HG03571 (cell line): ENCODE data around the gene ZDHHC12.
A peak's percentile ranks its signal among the peaks of the same experiment; 100 is the strongest.

Experiments used
- ATAC-seq: cut with Tn5 transposase; IDR thresholded peaks from one replicate; pipeline ENCODE4 v1.9.1; 2021; ENCODE audit not compliant: unreplicated experiment

ZDHHC12 gene

GRCh38 chr9:128723866-128724743 lies at the start of gene ZDHHC12:
Gene ZDHHC12, minus strand, starts transcription at chr9:128724127. Its CDS starts 34 bp downstream, at chr9:128724093.
- peak; percentile 91 for ATAC-seq

GRCh38 chr9:128773049-128773448 lies 49.1 kb upstream of the ZDHHC12 start:
- no peak for ATAC-seq

- ATAC-seq, result peak; percentile 73
Measured at GRCh38 chr9:128771745-128772519, 48.0 kb upstream of the ZDHHC12 start, which contains the start of gene ZER1. Gene ZER1, minus strand, starts transcription at chr9:128771927. Its CDS starts 16,362 bp downstream, at chr9:128755565.

DNA sequence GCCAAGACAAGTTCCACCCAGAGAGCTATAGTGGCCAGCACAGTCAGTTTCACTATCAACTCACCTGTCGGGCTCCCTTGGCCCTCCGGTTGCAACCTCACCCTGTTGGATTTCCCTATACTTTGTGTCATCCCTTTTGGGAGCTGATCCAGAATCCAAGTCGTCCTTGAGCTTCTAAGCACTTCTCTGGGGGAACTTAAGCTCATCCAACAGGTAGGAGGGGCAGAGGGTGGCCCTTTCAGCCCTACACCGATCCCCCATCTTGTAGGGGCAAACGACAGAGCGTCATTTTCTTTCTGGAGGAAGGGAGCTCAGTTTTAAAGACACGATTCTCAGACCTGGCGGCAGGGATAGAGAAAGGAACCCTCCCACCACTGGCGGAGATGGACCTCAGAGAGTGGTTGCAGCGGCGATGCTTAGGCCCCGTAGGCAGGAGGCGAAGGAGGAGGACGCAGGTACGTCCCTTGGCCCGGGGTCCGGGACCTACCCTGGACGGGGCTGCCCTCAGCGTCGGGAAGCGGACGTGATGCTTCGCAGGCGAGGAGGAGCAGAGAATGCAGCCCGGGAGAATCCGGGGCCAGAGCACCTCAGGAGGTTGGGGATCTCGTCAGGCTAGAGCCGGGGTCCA lies 47.3 kb upstream of the ZDHHC12 start:
- peak; percentile 13 for ATAC-seq

DNA sequence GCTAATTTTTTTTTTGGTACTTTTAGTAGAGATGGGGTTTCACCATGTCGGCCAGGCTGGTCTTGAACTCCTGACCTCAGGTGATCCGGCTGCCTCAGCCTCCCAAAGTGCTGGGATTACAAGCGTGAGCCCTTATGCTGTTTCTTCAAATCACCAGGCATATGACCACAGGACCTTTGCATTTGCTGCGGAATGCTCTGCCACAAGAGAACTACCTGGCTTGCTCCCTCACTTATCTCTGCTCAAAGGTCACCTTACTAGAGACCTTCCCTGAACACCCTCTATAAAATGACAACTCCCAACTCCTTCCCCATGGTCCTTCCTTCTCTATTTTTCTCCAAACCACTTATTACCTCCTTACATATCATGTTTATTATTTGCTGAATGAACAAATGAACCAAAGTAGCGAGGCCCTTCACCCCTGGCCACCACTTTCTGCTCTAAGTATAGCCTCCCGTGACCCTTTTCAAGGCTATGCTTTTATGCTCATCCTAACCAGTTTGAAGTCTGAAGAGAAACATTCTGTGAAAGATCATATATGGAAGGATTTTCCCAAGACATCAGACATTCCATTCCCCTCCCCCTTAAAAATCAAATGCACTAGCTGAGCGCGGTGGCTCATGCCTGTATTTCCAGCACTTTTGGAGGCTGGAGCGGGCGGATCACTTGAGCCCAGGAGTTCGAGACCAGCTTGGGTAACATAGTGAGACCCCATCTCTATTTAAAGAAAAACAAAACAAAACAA lies 46.5 kb upstream of the ZDHHC12 start:
- no peak for ATAC-seq

DNA sequence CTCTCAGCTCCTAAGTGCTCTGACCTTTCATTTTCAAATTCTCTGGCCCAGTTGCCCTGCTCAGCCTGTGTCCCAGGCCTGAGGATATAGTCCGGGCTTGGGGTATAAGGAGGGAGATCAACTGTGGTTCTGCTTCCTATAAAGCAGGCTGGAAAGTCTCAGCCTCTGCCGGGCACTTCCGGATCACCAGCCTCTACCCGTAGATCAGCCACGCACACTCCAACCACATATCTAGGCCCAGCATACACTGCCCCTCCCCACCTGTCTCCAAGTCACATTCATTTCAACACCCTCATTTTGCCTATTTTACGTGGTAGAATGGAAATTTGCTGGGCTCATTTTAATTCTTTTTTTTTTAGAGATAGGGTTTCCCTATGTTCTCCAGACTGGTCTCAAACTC lies 44.7 kb upstream of the ZDHHC12 start:
- ATAC-seq, result no peak

DNA sequence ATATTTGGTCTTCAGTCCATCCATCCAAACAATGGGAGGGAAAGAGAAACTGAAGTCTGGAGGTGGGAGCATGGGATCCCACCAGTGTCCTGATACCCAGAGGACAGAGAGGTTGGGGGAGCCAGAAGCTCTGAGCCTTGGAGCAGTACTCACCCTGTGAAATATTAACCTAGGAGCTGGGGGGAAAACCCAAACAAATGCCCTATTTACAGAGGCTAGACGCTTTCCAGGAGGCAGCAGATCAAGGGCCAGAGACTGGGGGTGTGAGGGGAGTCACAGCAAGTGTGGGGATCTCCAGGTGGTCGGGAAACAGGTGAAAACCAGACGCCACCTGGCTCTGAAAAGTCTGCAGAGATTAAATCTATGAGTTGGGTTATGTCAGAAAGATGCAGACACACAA lies 41.6 kb upstream of the ZDHHC12 start:
- ATAC-seq, result no peak

DNA sequence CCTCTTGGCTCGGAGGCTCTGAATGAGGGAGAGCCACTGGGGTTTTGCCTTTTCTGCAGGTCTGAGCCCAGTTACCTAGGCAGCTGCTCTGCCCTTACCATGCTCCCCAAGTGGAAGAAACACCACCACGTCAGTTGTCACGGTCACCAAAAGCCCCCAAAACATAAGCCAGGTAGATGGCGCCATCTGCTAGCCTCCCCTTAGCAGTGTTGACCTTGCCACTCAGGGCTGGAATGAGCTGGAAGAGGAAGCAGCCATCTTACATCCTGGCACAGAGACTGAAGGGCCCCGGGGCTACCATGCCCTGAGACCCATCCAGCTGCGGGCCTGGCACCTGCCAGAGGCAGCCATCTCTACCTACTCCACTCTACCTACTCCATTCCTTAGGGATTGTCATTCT lies 40.4 kb upstream of the ZDHHC12 start:
- no peak for ATAC-seq

GRCh38 chr9:128762671-128763449 lies 38.9 kb upstream of the ZDHHC12 start:
- ATAC-seq, result no peak

- ATAC-seq, result no peak
Measured at GRCh38 chr9:128757602-128758001, 33.7 kb upstream of the ZDHHC12 start.

GRCh38 chr9:128753627-128754026 lies 29.7 kb upstream of the ZDHHC12 start:
- ATAC-seq, result no peak

DNA sequence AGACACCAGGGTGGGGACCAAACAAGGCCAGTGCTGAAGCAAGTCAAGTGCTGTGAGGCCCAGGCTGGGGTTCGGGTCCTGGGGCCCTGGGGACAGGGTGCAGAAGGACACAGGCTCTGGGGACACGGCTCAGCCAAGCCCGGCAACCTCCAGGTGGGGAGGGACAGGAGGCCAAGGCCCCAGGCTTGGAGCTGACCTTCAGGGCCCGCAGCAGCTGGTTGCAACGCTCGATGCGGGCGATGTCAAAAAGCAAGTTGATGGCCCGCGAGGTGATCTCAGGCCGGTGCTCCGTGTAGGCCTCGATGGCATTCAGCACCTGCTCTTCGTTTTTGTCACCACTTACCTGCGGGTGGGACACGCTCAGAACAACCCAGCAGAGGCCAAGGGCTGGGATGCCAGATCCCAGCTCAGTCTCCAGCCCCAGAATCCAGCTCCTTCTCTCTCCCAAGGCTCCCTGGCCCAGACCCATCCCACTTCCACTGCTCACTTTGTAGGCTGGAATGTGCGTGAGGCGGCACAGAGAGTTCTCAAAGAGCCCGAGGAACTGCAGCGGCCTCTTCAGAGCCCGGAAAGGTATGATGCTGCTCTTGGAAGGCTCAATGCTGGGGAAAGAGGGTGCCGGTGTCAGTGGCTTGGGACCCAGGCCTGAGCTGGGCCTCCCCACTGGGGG lies 27.1 kb upstream of the ZDHHC12 start:
- ATAC-seq, result no peak

GRCh38 chr9:128747241-128747640 lies 23.3 kb upstream of the ZDHHC12 start:
- no peak for ATAC-seq

DNA sequence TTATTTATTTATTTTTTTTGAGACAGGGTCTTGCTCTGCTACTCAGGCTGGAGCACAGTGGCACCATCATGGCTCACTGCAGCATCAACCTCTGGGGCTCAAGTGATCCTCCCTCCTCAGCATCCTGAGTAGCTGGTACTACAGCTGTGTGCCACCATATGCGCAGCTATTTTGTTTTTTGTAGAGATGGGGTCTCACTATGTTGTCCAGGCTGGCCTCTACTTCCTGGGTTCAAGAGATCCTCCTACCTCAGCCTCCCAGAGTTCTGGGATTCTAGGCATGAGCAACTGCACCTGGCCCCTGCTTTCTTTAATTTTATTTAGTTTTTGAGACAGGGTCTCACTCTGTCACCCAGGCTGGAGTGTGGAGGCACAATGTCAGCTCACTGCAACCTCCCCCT lies 19.5 kb upstream of the ZDHHC12 start:
- ATAC-seq, result no peak

- no peak for ATAC-seq
Measured at GRCh38 chr9:128742401-128742800, 18.5 kb upstream of the ZDHHC12 start.

- no peak for ATAC-seq
Measured at GRCh38 chr9:128735373-128735772, 11.4 kb upstream of the ZDHHC12 start.

GRCh38 chr9:128733256-128733655 lies 9.3 kb upstream of the ZDHHC12 start:
- ATAC-seq, result no peak

DNA sequence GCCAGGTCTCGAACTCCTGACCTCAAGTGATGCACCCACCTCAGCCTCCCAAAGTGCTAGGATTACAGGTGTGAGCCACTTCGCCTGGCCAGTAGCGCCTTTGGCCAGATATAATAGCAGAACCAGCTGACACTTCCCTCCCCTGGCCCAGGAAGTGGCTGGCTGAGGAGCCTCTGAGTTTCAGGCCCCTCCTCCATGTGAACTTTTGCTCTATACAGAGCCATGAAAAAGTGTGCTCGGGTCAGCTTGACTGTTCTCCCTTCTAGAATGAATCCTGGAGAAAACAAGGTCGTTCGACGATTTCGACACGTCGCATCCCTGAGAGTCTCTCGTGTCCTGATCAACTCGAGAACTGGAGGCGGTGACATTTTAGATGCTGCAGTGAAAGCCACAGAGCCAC lies 8.6 kb upstream of the ZDHHC12 start:
- no peak for ATAC-seq

GRCh38 chr9:128731691-128732090 lies 7.8 kb upstream of the ZDHHC12 start:
- no peak for ATAC-seq

DNA sequence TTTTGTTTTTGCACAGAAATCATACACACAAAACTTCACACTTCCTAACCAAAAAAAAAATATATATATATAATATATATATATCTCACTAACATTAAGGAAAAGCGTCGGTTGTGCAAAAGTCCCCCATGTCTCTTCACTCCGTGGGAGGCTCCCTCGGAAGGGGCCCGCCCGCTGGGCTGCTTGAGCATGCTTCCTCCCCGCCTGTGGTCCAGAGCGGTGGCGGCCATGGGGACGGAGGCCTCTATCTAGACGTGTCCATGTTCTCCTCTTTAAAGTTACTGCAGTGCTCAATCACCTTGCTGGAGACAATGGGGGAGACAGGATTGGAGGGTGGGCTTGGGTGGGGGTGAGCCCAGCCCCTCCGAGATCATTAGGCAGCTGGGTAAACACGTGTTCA lies 7.2 kb upstream of the ZDHHC12 start:
- ATAC-seq, result no peak
